Measurements from ENCODE around the gene LEO1.

LEO1 gene

DNA sequence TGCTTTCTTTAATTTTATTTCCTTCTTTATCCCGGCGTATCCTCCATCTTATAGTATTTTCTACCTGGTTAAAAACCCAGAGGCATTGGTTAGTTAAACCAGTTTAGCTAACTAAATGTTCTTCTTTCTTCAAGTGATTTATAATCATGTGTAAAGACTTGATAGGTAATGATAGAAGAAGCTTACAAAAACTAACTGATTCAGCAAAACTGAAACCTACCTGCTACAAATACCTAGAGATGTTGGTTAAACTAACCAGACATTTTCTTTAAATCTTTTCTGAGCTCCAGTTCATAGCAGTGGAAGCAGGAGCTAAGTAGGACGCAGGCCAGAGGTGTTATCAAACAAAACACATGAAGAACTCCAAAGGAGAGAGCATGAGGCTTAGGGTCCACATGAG, 44.8 kb downstream of the LEO1 start:
- DNase-seq = no peak

DNA sequence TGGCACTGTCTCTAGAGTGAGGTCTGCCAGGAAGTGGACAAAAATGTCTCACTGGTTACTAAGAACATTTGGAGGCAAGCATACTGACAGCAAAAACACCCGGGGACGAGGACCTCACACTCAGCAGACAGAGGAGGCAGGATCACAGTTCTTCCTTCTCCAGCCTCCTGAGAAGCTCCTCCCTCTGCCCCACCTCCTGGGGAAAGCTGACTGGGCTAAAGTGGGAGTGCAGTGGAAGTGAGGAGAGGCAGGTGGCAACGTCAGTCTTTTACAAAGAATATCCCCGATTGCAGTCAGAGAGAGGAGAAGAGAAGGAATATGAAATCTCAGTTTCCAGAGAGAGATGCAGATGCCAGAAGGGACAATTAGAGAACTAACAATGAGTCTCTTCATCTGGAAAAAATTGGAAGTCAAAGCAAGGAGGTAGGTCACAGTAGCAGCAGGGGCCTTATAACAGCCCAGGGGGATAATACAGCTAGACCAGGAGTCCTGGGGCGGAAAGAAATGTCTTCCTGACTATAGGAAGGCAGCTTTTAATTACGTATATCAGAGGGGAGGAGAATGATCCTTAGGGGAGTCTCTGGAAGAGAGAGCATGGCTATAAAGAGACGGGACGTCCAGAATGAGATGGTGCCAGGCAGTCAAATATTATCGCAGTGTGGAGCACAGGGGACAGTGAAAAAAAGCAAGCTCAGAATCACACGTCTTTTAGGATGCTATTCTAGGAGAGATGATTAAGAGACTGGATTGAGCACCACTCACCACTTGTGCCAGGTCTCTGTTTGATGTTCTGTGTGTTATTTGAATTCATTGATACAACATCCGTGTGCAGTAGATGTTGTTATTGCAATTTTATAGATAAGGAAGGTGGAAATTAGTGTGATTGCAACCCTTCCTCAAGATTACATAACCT, 47.2 kb downstream of the LEO1 start:
- no peak for DNase-seq

DNA sequence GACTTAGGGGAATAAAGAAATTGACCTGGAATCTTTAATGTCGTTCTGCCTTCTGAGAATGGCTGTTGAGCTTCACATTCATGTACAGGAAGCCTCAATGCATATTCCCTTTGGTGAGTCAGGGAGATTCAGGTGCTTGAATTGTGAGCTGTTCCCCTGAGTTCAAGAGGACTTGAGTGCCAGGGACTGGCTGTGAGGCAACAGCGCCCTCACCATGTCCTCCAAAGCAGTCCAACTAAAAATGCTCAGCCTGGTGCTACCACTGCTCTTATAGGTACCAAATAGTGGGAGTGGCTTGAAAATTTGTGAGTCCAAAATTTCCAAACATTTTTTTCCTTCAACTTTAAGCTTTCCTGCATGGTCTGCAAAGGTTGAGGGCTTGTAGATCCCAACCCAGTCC, 54.1 kb downstream of the LEO1 start:
- no peak for DNase-seq

DNA sequence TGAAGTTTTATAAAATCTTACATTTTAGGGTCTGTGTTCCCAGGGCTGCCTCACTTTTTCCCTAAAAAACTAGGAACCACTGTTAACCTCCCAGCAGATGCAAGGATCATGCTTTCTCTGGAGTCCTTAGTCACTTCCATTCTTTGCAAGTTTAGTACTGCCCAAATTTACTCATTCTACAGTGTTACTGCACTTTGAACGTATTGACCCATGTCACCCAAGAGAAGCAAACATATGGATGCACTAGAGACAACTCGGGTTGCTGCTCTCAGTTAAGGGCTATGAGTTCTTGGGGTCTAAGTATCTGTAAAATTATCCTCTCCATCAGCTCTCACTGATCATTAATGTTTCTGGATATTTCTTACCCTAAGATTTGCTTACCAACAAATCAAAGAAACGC, 59.0 kb downstream of the LEO1 start:
- DNase-seq = no peak

DNA sequence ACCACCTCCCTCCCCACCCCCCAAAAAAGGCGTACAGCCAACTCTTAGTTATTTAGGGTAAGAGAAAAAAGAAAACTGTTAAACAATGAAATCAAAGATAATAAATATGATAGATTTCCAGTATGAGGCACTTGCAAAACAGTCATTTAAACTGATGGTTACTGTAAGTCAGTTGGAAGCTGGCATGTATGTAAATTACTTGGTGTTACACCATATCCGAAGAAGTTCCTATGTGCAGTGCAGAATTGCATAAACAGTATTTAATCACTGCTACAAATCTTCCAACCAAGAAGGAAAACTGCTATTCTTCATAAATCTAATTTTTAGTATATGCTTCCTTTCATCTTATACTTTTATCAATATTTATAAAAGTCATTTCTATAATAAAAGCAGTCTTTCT, 62.0 kb downstream of the LEO1 start:
- no peak for DNase-seq

DNA sequence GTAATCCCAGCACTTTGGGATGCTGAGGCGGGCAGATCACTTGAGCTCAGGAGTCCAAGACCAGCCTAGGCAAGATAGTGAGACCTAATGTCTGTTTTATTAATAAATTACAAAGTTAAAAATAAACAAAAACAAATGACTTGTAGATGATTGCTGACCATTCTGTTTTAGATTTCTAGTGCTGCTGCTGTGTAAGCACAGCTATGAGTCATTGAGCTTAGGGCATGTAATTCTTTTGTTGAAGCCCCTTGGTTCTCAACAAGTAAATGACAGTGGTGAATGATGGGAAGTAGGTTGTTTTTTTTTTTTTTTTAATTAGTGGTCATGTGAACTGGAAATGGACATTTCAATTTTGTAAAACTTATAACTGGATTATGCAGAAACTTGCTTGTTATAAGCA, 63.3 kb downstream of the LEO1 start:
- no peak for DNase-seq

DNA sequence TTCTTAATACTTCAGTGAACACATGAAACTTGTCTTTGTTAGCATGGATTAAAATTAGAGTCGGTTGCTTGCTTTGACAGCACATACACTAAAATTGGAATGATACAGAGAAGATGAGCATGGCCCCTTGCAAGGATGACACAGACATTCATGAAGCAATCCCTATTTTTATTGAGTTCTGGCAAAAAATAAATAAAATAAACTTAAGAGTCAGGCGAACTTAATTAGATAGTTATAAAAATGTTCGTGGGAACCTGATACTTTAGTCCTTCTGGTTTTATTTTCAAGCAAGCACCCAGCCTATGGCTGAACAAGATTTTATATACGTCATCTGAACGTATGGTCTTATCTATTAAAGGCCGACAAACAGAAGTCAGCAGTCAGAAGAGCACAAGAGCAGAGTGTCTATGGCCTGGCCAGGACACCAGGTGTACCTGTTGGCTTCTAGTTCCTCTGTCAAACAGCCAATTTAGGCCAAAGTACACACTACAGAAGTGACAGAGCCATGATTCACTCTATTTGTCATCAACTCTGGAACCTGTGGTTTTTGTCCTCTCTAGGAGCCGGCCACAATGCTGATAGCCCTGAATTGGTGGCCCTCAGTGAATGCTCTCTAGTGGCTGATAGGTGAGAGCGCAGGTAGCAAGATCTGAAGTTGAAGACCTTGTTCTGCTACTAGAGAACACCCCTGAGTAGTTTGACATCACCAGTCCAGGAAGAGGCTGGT, 64.3 kb downstream of the LEO1 start:
- DNase-seq = no peak

DNA sequence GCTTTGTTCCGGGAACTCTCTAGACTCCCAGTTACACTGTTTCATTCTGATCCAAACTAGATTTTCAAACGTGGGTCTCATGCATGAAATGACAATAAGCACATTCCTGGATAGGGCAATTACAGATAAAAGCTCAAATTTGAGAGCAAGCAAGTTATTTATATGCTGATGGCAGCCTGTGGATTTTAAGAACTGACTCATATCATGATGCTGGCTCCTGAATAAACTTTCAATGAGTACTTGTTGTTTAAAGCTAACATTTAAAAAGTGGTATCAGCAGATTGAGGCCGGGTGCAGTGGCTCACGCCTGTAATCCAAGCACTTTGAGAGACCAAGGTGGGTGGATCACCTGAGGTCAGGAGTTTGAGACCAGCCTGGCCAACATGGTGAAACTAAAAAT, 66.6 kb downstream of the LEO1 start:
- no peak for DNase-seq

DNA sequence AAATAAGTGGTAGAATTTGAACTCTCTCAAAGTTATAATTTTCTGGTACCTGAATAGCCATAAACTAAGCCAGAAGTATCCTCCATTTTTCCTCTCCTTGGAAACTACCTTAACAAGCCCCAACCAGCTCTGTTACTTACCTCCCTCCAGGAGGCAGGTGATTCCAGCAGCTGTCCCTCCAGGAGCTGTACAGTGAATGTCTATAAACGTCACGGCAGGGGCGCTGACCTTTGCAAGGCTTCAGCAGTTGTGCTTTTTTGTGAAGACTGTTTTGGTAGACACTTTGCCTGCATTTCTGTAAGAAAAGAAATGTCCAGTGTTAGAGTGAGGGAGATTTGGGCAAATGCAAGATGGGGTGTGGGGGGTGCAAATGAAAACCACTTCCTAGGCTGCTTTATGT, 67.2 kb downstream of the LEO1 start:
- DNase-seq = no peak

DNA sequence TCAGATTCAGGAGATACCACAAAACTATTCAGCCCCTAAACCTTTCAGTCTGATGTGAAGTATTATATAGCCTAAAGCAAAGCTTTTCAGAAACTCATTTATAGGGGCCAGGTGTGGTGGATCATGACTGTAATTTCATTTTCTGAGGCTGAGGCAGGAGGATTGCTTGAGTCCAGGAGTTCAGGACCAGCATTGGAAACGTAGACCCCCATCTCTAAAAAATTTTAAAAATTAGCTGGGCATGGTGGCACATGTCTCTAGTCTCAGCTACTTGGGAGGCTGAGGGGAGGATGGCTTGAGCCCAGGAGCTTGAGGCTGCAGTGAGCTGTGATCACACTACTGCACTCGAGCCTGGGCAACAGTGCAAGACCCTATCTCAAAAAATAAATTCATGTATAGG, 82.1 kb downstream of the LEO1 start:
- DNase-seq = no peak

DNA sequence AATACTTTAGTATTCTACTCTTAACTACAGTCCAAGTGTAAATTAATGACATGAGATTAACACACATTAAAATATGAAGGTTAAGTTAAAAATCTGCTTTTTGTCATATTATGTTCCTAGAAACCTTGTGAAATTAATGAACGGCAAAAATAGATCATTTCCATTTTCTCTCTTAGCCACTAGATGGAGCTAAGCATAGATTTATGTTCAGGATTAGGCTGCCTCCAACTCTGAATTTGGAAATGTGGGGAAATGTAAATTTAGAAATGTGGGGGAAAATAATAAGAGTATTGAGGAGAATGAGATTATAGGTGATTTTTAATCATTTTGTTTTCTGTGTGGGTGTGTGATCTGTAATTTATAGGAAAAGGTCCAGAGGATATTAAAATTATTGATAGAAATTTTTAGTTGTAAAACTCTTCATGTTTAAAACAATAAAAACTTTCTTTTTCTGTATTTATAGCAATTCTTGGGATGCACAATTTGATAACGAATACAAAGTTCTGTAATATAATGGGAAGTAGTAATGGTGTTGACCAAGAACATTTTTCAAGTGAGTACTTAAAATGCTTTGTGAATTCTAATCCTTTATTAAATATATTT, 82.9 kb downstream of the LEO1 start:
- DNase-seq = no peak

Measured in effector CD8-positive, alpha-beta T cell (primary cell).